ENCODE results near the gene CRB1. TPM values are rescaled to one million over a fixed set of nuclear protein-coding genes. Genes with fewer than 3 reads are reported as not detected.

Gene CRB1
- total RNA-seq, 4 donors from 2014 or later, result 0.44 to 2.5 (median 1.0) TPM

DNA sequence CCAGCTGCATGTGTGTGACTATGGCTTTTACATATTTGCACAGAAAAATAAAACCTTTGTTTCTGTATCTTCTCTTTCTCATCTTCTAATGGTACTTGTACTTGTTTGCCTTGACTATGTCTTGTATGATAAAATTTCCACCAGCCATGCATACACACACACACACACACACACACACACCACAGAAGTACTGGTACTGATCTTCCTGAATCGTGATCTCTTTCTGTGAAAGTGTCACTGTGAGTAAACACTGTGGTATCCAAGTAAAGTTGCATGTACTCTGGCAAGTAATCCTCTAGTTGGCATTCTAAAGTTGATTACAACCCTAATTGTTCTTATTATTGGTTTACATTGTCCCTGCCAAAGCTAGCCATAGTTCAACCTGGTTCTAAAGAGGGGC is 176.7 kb downstream of the CRB1 start:
- TF ChIP-seq POLR2A (IDR thresholded peaks at IDR 0.05), result no peak
- TF ChIP-seq, protein P1, sequence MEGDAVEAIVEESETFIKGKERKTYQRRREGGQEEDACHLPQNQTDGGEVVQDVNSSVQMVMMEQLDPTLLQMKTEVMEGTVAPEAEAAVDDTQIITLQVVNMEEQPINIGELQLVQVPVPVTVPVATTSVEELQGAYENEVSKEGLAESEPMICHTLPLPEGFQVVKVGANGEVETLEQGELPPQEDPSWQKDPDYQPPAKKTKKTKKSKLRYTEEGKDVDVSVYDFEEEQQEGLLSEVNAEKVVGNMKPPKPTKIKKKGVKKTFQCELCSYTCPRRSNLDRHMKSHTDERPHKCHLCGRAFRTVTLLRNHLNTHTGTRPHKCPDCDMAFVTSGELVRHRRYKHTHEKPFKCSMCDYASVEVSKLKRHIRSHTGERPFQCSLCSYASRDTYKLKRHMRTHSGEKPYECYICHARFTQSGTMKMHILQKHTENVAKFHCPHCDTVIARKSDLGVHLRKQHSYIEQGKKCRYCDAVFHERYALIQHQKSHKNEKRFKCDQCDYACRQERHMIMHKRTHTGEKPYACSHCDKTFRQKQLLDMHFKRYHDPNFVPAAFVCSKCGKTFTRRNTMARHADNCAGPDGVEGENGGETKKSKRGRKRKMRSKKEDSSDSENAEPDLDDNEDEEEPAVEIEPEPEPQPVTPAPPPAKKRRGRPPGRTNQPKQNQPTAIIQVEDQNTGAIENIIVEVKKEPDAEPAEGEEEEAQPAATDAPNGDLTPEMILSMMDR (IDR thresholded peaks at IDR 0.05 in 4 of 5, conservative IDR thresholded peaks at IDR 0.05 in 1 of 5), result no peak
- intact Hi-C loops (cut with DNase I; ENCODE audit: low total_unique reads) (no loop called here), in situ Hi-C loops (cut with MboI; ENCODE audit: low sequenced_read_pairs in 4 of 4) (no loop called here)
- H3K4me1 ChIP-seq, result no peaks in the 10 kb centered on the region
- H3K27ac ChIP-seq, result no peak overlapping the region
- no peak for DNase-seq
- H3K4me3 ChIP-seq, result no peak overlapping the region
- H3K27me3 ChIP-seq, result no peaks in the 10 kb centered on the region
- no peak for ATAC-seq
- no peaks in the 10 kb centered on the region for H3K9me3 ChIP-seq
- no peaks in the 10 kb centered on the region for H3K36me3 ChIP-seq

- Histone ChIP-seq H3K9me3 (no peaks in the 10 kb centered on the region), H3K36me3 (no peaks in the 10 kb centered on the region), H3K27me3 (no peaks in the 10 kb centered on the region), H3K27ac (no peak overlapping the region), H3K4me1 (no peaks in the 10 kb centered on the region), H3K4me3 (no peak overlapping the region)
- intact Hi-C loops (cut with DNase I; ENCODE audit: low total_unique reads), result no loop called here
- in situ Hi-C loops (cut with MboI; ENCODE audit: low sequenced_read_pairs in 4 of 4), result no loop called here
- TF ChIP-seq, protein P1 (IDR thresholded peaks at IDR 0.05 in 4 of 5, conservative IDR thresholded peaks at IDR 0.05 in 1 of 5), result no peak
- DNase-seq (no peak), ATAC-seq (no peak)
These were observed 180.2 kb downstream of the CRB1 start for GRCh38 chr1:197448121-197448779.

DNA sequence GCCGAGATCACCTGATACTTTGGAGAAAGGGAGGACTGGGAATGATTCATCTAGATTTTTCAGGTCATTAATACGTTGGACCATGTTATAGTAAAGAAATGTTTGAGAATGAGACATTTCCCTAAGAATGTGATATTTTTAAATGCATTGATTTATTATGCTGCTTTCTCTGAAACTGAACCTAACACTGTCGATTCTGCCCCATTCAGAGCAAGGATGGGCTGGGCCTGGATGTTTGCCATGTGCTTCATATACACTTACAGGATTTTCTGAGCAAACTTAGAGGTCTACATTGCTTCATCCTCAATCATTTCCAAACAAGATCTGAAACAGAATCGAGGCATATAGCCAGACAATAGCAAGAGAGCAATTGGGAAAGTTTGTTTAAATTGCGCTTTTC is 183.3 kb downstream of the CRB1 start:
- DNase-seq (no peak), ATAC-seq (no peak)
- H3K27ac ChIP-seq, result no peak overlapping the region
- no peaks in the 10 kb centered on the region for H3K9me3 ChIP-seq
- no peaks in the 10 kb centered on the region for H3K36me3 ChIP-seq
- intact Hi-C loops (cut with DNase I; ENCODE audit: low total_unique reads) (no loop called here), in situ Hi-C loops (cut with MboI; ENCODE audit: low sequenced_read_pairs in 4 of 4) (no loop called here)
- H3K4me1 ChIP-seq, result no peaks in the 10 kb centered on the region
- no peaks in the 10 kb centered on the region for H3K27me3 ChIP-seq
- no peak overlapping the region for H3K4me3 ChIP-seq
- TF ChIP-seq POLR2A (IDR thresholded peaks at IDR 0.05), result no peak
- TF ChIP-seq, protein P1 (IDR thresholded peaks at IDR 0.05 in 4 of 5, conservative IDR thresholded peaks at IDR 0.05 in 1 of 5), result no peak

DNA sequence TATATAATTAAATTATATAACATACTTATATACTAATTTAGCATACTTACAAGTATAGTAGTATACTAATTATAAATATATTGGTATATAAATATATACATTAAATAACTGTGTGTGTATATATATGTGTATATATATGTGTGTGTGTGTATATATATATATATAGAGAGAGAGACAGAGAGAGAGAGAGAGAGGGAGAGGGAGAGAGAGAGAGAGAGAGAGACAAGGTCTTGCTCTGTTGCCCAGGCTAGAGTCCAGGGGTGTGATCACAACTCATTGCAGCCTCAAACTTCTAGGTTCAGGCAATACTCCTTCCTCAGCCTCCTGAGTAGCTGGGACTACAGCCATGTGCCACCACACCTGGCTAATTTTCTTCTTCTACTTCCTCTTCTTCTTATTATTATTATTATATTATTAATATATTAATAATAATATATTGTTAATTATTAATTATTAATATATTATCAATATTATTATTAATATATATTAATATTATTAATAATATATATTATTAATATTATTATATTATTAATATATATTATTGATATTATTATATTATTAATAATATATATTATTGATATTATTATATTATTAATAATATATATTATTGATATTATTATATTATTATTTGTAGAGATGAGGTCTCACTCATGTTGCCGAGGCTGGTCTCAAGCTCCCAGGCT is 185.5 kb downstream of the CRB1 start:
- DNase-seq (no peak), ATAC-seq (no peak)
- no peaks in the 10 kb centered on the region for H3K27me3 ChIP-seq
- TF ChIP-seq, protein P1 (IDR thresholded peaks at IDR 0.05 in 4 of 5, conservative IDR thresholded peaks at IDR 0.05 in 1 of 5), result no peak
- no peak for TF ChIP-seq POLR2A (IDR thresholded peaks at IDR 0.05)
- no peaks in the 10 kb centered on the region for H3K36me3 ChIP-seq
- H3K9me3 ChIP-seq, result no peaks in the 10 kb centered on the region
- no peaks in the 10 kb centered on the region for H3K4me1 ChIP-seq
- in situ Hi-C loops (cut with MboI; ENCODE audit: low sequenced_read_pairs in 4 of 4) (no loop called here), intact Hi-C loops (cut with DNase I; ENCODE audit: low total_unique reads) (no loop called here)
- no peak overlapping the region for H3K4me3 ChIP-seq
- H3K27ac ChIP-seq, result no peak overlapping the region
